Activated T-cell treated with anti-CD3 and anti-CD28 coated beads, Interleukin-2, amount 50 U/mL, for 4 hours (primary cell): ENCODE measurements around the gene OPN1MW. TPM values are rescaled to one million over a fixed set of nuclear protein-coding genes. Genes with fewer than 3 reads are reported as not detected.
A peak's percentile ranks its signal among the peaks of the same experiment; 100 is the strongest.
"Not testable (repeated sequence)": the region's sequence is repeated elsewhere in the genome, so short reads cannot be mapped to it uniquely, and the experiment has no call there.

Experiments used
- ATAC-seq, 2 donors: fragments of 200-7000 bp; cut with Tn5 transposase; one replicate each; pipeline ENCODE4 v1.10.0; 2021
- DNase-seq: peaks from one replicate; pipeline ENCODE4 v3.0.0-alpha.2; 2020
- H3K27me3 Mint-ChIP-seq: one replicate; pipeline ENCODE4 v1.8.0; 2021; ENCODE audit warnings: low read depth, mixed read lengths
- H3K36me3 Mint-ChIP-seq: one replicate; pipeline ENCODE4 v1.8.0; 2022; ENCODE audit warnings: mixed read lengths; ENCODE audit not compliant: insufficient read depth
- H3K4me1 Mint-ChIP-seq: one replicate; pipeline ENCODE4 v1.8.0; 2021; ENCODE audit warnings: low read depth, mixed read lengths
- H3K4me3 Mint-ChIP-seq: one replicate; pipeline ENCODE4 v1.8.0; 2021; ENCODE audit warnings: mild to moderate bottlenecking, moderate library complexity, mixed read lengths
- H3K9me3 Mint-ChIP-seq: one replicate; pipeline ENCODE4 v1.8.0; 2021; ENCODE audit warnings: mixed read lengths
- total RNA-seq, 3 donors: library from RNA; stranded (reverse); gene quantifications; one replicate each; pipeline ENCODE4 v1.2.1, GENCODE V29; 2021

The OPN1MW gene
- not detected for total RNA-seq

GRCh38 chrX:154182296-154182695, at the start of gene OPN1MW:
OPN1MW (plus strand) TSS chrX:154182596; CDS start chrX:154182678, 82 bp downstream.
- H3K4me3 Mint-ChIP-seq, ATAC-seq, DNase-seq, H3K4me1 Mint-ChIP-seq, H3K36me3 Mint-ChIP-seq, H3K27me3 Mint-ChIP-seq, H3K9me3 Mint-ChIP-seq: not testable (repeated sequence)

- peaks cover 24% of the 10 kb centered on the region for H3K4me1 Mint-ChIP-seq
These were observed 46.8 kb upstream of the OPN1MW start for GRCh38 chrX:154135458-154136229.

GRCh38 chrX:154136627-154137161, 45.7 kb upstream of the OPN1MW start:
- no peaks in the 10 kb centered on the region for H3K9me3 Mint-ChIP-seq
- peak; percentile 62 for DNase-seq
- peak overlapping the region; percentile 76 for H3K4me3 Mint-ChIP-seq
- H3K4me1 Mint-ChIP-seq, result peaks cover 24% of the 10 kb centered on the region
- peak; percentile 81 to 82 for ATAC-seq
- no peaks in the 10 kb centered on the region for H3K27me3 Mint-ChIP-seq
- H3K36me3 Mint-ChIP-seq, result no peaks in the 10 kb centered on the region

More at GRCh38 chrX:154135458-154136229, 46.8 kb upstream of the OPN1MW start:
- DNase-seq (no peak), ATAC-seq (peak; percentile 66 to 78)
- Mint-ChIP-seq H3K4me3 (peak overlapping the region; percentile 76), H3K9me3 (no peaks in the 10 kb centered on the region), H3K36me3 (no peaks in the 10 kb centered on the region), H3K27me3 (no peaks in the 10 kb centered on the region)

GRCh38 chrX:154138857-154139256, 43.5 kb upstream of the OPN1MW start:
- no peaks in the 10 kb centered on the region for H3K36me3 Mint-ChIP-seq
- H3K27me3 Mint-ChIP-seq, result no peaks in the 10 kb centered on the region
- no peaks in the 10 kb centered on the region for H3K9me3 Mint-ChIP-seq
- peaks cover 24% of the 10 kb centered on the region for H3K4me1 Mint-ChIP-seq
- no peak for ATAC-seq
- no peak overlapping the region for H3K4me3 Mint-ChIP-seq
- DNase-seq, result no peak

GRCh38 chrX:154140206-154140605, 42.2 kb upstream of the OPN1MW start:
- peaks cover 17% of the 10 kb centered on the region for H3K4me1 Mint-ChIP-seq
- H3K9me3 Mint-ChIP-seq, result no peaks in the 10 kb centered on the region
- DNase-seq (no peak), ATAC-seq (no peak)
- no peaks in the 10 kb centered on the region for H3K27me3 Mint-ChIP-seq
- no peak overlapping the region for H3K4me3 Mint-ChIP-seq
- H3K36me3 Mint-ChIP-seq, result no peaks in the 10 kb centered on the region

GRCh38 chrX:154140742-154141141, 41.7 kb upstream of the OPN1MW start:
- H3K9me3 Mint-ChIP-seq, result no peaks in the 10 kb centered on the region
- ATAC-seq (no peak), DNase-seq (no peak)
- H3K27me3 Mint-ChIP-seq, result no peaks in the 10 kb centered on the region
- no peak overlapping the region for H3K4me3 Mint-ChIP-seq
- H3K36me3 Mint-ChIP-seq, result no peaks in the 10 kb centered on the region
- H3K4me1 Mint-ChIP-seq, result peaks cover 13% of the 10 kb centered on the region

- H3K4me3 Mint-ChIP-seq, result no peak overlapping the region
- H3K4me1 Mint-ChIP-seq, result peaks cover 5% of the 10 kb centered on the region
- no peak for DNase-seq
- no peaks in the 10 kb centered on the region for H3K27me3 Mint-ChIP-seq
- H3K9me3 Mint-ChIP-seq, result no peaks in the 10 kb centered on the region
- no peak for ATAC-seq
- H3K36me3 Mint-ChIP-seq, result no peaks in the 10 kb centered on the region
These were observed 40.0 kb upstream of the OPN1MW start for GRCh38 chrX:154142386-154142785.

- no peak overlapping the region for H3K4me3 Mint-ChIP-seq
- no peaks in the 10 kb centered on the region for H3K9me3 Mint-ChIP-seq
- ATAC-seq (no peak), DNase-seq (no peak)
- no peaks in the 10 kb centered on the region for H3K27me3 Mint-ChIP-seq
- peaks cover 5% of the 10 kb centered on the region for H3K4me1 Mint-ChIP-seq
- H3K36me3 Mint-ChIP-seq, result no peaks in the 10 kb centered on the region
These were observed 39.2 kb upstream of the OPN1MW start for GRCh38 chrX:154142950-154143745.

GRCh38 chrX:154144010-154144409, 38.4 kb upstream of the OPN1MW start, which contains the start of gene OPN1LW:
OPN1LW (plus strand) TSS chrX:154144243; CDS start chrX:154144284, 41 bp downstream.
- ATAC-seq, H3K4me1 Mint-ChIP-seq, H3K9me3 Mint-ChIP-seq, H3K36me3 Mint-ChIP-seq, H3K27me3 Mint-ChIP-seq, DNase-seq, H3K4me3 Mint-ChIP-seq: not testable (repeated sequence)

GRCh38 chrX:154151030-154151429, 31.4 kb upstream of the OPN1MW start:
- ATAC-seq, H3K4me1 Mint-ChIP-seq, H3K4me3 Mint-ChIP-seq, H3K27me3 Mint-ChIP-seq, H3K9me3 Mint-ChIP-seq, DNase-seq, H3K36me3 Mint-ChIP-seq: not testable (repeated sequence)

- not testable (repeated sequence) for DNase-seq, ATAC-seq
These were observed 26.2 kb upstream of the OPN1MW start for GRCh38 chrX:154156221-154156620.

GRCh38 chrX:154157207-154157606, 25.2 kb upstream of the OPN1MW start:
- H3K36me3 Mint-ChIP-seq, H3K4me3 Mint-ChIP-seq, ATAC-seq, H3K9me3 Mint-ChIP-seq, H3K27me3 Mint-ChIP-seq, DNase-seq, H3K4me1 Mint-ChIP-seq: not testable (repeated sequence)

More at GRCh38 chrX:154156221-154156620, 26.2 kb upstream of the OPN1MW start:
- not testable (repeated sequence) for H3K4me3 Mint-ChIP-seq, H3K36me3 Mint-ChIP-seq, H3K27me3 Mint-ChIP-seq, H3K9me3 Mint-ChIP-seq, H3K4me1 Mint-ChIP-seq

GRCh38 chrX:154159345-154159744, 23.1 kb upstream of the OPN1MW start:
- not testable (repeated sequence) for H3K27me3 Mint-ChIP-seq, H3K36me3 Mint-ChIP-seq, ATAC-seq, H3K9me3 Mint-ChIP-seq, H3K4me3 Mint-ChIP-seq, H3K4me1 Mint-ChIP-seq, DNase-seq

GRCh38 chrX:154164902-154165301, 17.5 kb upstream of the OPN1MW start:
- H3K27me3 Mint-ChIP-seq, ATAC-seq, DNase-seq, H3K9me3 Mint-ChIP-seq, H3K36me3 Mint-ChIP-seq, H3K4me3 Mint-ChIP-seq, H3K4me1 Mint-ChIP-seq: not testable (repeated sequence)
